ENCODE results near the gene CXCL11.

- TF ChIP-seq CTCF (conservative IDR thresholded peaks at IDR 0.05; ENCODE audit: low read length), result no peak
- no peak for TF ChIP-seq EZH2phosphoT487 (IDR thresholded peaks at IDR 0.05; ENCODE audit: borderline replicate concordance)
These were observed 11.8 kb downstream of the CXCL11 start for GRCh38 chr4:76024065-76024464.

All from Loucy (cell line).